Memory B cell (primary cell): ENCODE measurements around the gene VAC14.

ENCODE experiments used
- ATAC-seq: fragments of 150-1000 bp; cut with Tn5 transposase; 2 replicates; pipeline ENCODE4 v1.10.0; 2021; ENCODE audit warnings: low read depth, mild to moderate bottlenecking, moderate library complexity
- DNase-seq, 2 donors: peaks; one replicate each; pipeline ENCODE4 v3.0.0; 2022; ENCODE audit warnings: low spot score in 2 of 2
- H3K27ac Mint-ChIP-seq: one replicate; pipeline ENCODE4 v1.8.0; 2022; ENCODE audit warnings: mild to moderate bottlenecking, moderate library complexity, mixed read lengths
- H3K27me3 Mint-ChIP-seq: one replicate; pipeline ENCODE4 v1.8.0; 2022; ENCODE audit warnings: mixed read lengths
- H3K36me3 Mint-ChIP-seq: one replicate; pipeline ENCODE4 v1.8.0; 2022; ENCODE audit warnings: mild to moderate bottlenecking, mixed read lengths
- H3K4me1 Mint-ChIP-seq: one replicate; pipeline ENCODE4 v1.8.0; 2022; ENCODE audit warnings: mixed read lengths
- H3K4me3 Mint-ChIP-seq: one replicate; pipeline ENCODE4 v1.8.0; 2022; ENCODE audit warnings: mild to moderate bottlenecking, moderate library complexity, mixed read lengths
- H3K9me3 Mint-ChIP-seq: one replicate; pipeline ENCODE4 v1.8.0; 2022; ENCODE audit warnings: mixed read lengths

Gene VAC14

GRCh38 chr16:70712359-70712758 lies 88.6 kb downstream of the VAC14 start:
- no peak overlapping the region for H3K27ac Mint-ChIP-seq

GRCh38 chr16:70711211-70712031 lies 89.5 kb downstream of the VAC14 start:
- Mint-ChIP-seq H3K9me3 (no peaks in the 10 kb centered on the region), H3K36me3 (peaks cover 10% of the 10 kb centered on the region), H3K27me3 (no peaks in the 10 kb centered on the region), H3K4me3 (no peak overlapping the region), H3K4me1 (no peaks in the 10 kb centered on the region), H3K27ac (peak overlapping the region; percentile 15)
- ATAC-seq (no peak), DNase-seq (no peak)

More at GRCh38 chr16:70712359-70712758, 88.6 kb downstream of the VAC14 start:
- Mint-ChIP-seq H3K36me3 (peaks cover 10% of the 10 kb centered on the region), H3K9me3 (no peaks in the 10 kb centered on the region), H3K4me1 (no peaks in the 10 kb centered on the region), H3K4me3 (no peak overlapping the region), H3K27me3 (no peaks in the 10 kb centered on the region)
- DNase-seq = no peak
- ATAC-seq = no peak

- Mint-ChIP-seq H3K36me3 (peaks cover 10% of the 10 kb centered on the region), H3K4me1 (no peaks in the 10 kb centered on the region), H3K4me3 (no peak overlapping the region), H3K9me3 (no peaks in the 10 kb centered on the region), H3K27me3 (no peaks in the 10 kb centered on the region), H3K27ac (no peak overlapping the region)
- DNase-seq (no peak), ATAC-seq (no peak)
These were observed 90.3 kb downstream of the VAC14 start for GRCh38 chr16:70710422-70711210.

GRCh38 chr16:70709942-70710341 lies 91.0 kb downstream of the VAC14 start:
- H3K36me3 Mint-ChIP-seq = peaks cover 10% of the 10 kb centered on the region
- H3K4me3 Mint-ChIP-seq = no peak overlapping the region
- no peak for DNase-seq
- no peaks in the 10 kb centered on the region for H3K4me1 Mint-ChIP-seq
- no peak overlapping the region for H3K27ac Mint-ChIP-seq
- H3K27me3 Mint-ChIP-seq = no peaks in the 10 kb centered on the region
- no peak for ATAC-seq
- no peaks in the 10 kb centered on the region for H3K9me3 Mint-ChIP-seq

- no peaks in the 10 kb centered on the region for H3K27me3 Mint-ChIP-seq
- no peak overlapping the region for H3K4me3 Mint-ChIP-seq
- H3K9me3 Mint-ChIP-seq = no peaks in the 10 kb centered on the region
- no peak overlapping the region for H3K27ac Mint-ChIP-seq
- ATAC-seq (no peak), DNase-seq (no peak)
- H3K4me1 Mint-ChIP-seq = no peaks in the 10 kb centered on the region
- H3K36me3 Mint-ChIP-seq = peaks cover 10% of the 10 kb centered on the region
These were observed 91.5 kb downstream of the VAC14 start for GRCh38 chr16:70709457-70709856.

GRCh38 chr16:70708366-70709246 lies 92.4 kb downstream of the VAC14 start:
- ATAC-seq = no peak
- Mint-ChIP-seq H3K27me3 (no peaks in the 10 kb centered on the region), H3K4me3 (no peak overlapping the region), H3K4me1 (no peaks in the 10 kb centered on the region), H3K27ac (no peak overlapping the region), H3K36me3 (peaks cover 10% of the 10 kb centered on the region), H3K9me3 (no peaks in the 10 kb centered on the region)
- no peak for DNase-seq

GRCh38 chr16:70706948-70707465 lies 94.0 kb downstream of the VAC14 start:
- Mint-ChIP-seq H3K4me3 (no peak overlapping the region), H3K4me1 (no peaks in the 10 kb centered on the region), H3K27me3 (no peaks in the 10 kb centered on the region), H3K27ac (no peak overlapping the region), H3K36me3 (peaks cover 10% of the 10 kb centered on the region), H3K9me3 (no peaks in the 10 kb centered on the region)
- DNase-seq (no peak), ATAC-seq (no peak)

GRCh38 chr16:70705056-70705455 lies 95.9 kb downstream of the VAC14 start:
- H3K4me1 Mint-ChIP-seq = no peaks in the 10 kb centered on the region
- H3K4me3 Mint-ChIP-seq = no peak overlapping the region
- DNase-seq (no peak), ATAC-seq (no peak)
- no peaks in the 10 kb centered on the region for H3K27me3 Mint-ChIP-seq
- no peak overlapping the region for H3K27ac Mint-ChIP-seq
- no peaks in the 10 kb centered on the region for H3K9me3 Mint-ChIP-seq
- H3K36me3 Mint-ChIP-seq = peaks cover 8% of the 10 kb centered on the region

GRCh38 chr16:70704586-70704985 lies 96.4 kb downstream of the VAC14 start:
- no peak for ATAC-seq
- Mint-ChIP-seq H3K27me3 (no peaks in the 10 kb centered on the region), H3K4me3 (no peak overlapping the region), H3K9me3 (no peaks in the 10 kb centered on the region), H3K27ac (no peak overlapping the region), H3K4me1 (no peaks in the 10 kb centered on the region), H3K36me3 (peaks cover 8% of the 10 kb centered on the region)
- no peak for DNase-seq

- no peaks in the 10 kb centered on the region for H3K27me3 Mint-ChIP-seq
- no peak overlapping the region for H3K4me3 Mint-ChIP-seq
- ATAC-seq = no peak
- no peak for DNase-seq
- peaks cover 13% of the 10 kb centered on the region for H3K36me3 Mint-ChIP-seq
- H3K4me1 Mint-ChIP-seq = no peaks in the 10 kb centered on the region
- no peak overlapping the region for H3K27ac Mint-ChIP-seq
- no peaks in the 10 kb centered on the region for H3K9me3 Mint-ChIP-seq
These were observed 97.0 kb downstream of the VAC14 start for GRCh38 chr16:70703835-70704381.

GRCh38 chr16:70703041-70703834 lies 97.7 kb downstream of the VAC14 start:
- Mint-ChIP-seq H3K4me3 (no peak overlapping the region), H3K4me1 (no peaks in the 10 kb centered on the region), H3K9me3 (no peaks in the 10 kb centered on the region), H3K27me3 (no peaks in the 10 kb centered on the region), H3K27ac (no peak overlapping the region), H3K36me3 (peaks cover 13% of the 10 kb centered on the region)
- DNase-seq = no peak
- no peak for ATAC-seq

GRCh38 chr16:70702624-70703023 lies 98.3 kb downstream of the VAC14 start:
- no peaks in the 10 kb centered on the region for H3K27me3 Mint-ChIP-seq
- no peak for ATAC-seq
- H3K4me1 Mint-ChIP-seq = no peaks in the 10 kb centered on the region
- no peak overlapping the region for H3K27ac Mint-ChIP-seq
- no peak overlapping the region for H3K4me3 Mint-ChIP-seq
- no peaks in the 10 kb centered on the region for H3K9me3 Mint-ChIP-seq
- no peak for DNase-seq
- H3K36me3 Mint-ChIP-seq = peaks cover 12% of the 10 kb centered on the region

GRCh38 chr16:70701998-70702397 lies 99.0 kb downstream of the VAC14 start:
- Mint-ChIP-seq H3K9me3 (no peaks in the 10 kb centered on the region), H3K36me3 (peaks cover 12% of the 10 kb centered on the region), H3K27ac (no peak overlapping the region), H3K4me1 (no peaks in the 10 kb centered on the region), H3K4me3 (no peak overlapping the region), H3K27me3 (no peaks in the 10 kb centered on the region)
- ATAC-seq = no peak
- DNase-seq = no peak
